Ishikawa (cell line): ENCODE data around the gene PRX.

ENCODE experiments used
- CEBPB ChIP-seq: IDR thresholded peaks from 2 replicates; pipeline ENCODE4 v1.6.1; 2012
- CREB1 ChIP-seq: IDR thresholded peaks from 2 replicates; pipeline ENCODE4 v1.6.1; 2012; ENCODE audit warnings: low read depth
- EGR1 ChIP-seq: IDR thresholded peaks from 2 replicates; pipeline ENCODE4 v1.6.1; 2012
- EP300 ChIP-seq: IDR thresholded peaks from 2 replicates; pipeline ENCODE4 v1.6.1; 2012; ENCODE audit warnings: borderline replicate concordance
- FOXM1 ChIP-seq: IDR thresholded peaks from 2 replicates; pipeline ENCODE4 v1.6.1; 2012; ENCODE audit warnings: low read depth, borderline replicate concordance
- MAX ChIP-seq: IDR thresholded peaks from 2 replicates; pipeline ENCODE4 v1.6.1; 2012
- NFIC ChIP-seq: IDR thresholded peaks from 2 replicates; pipeline ENCODE4 v1.6.1; 2012
- RAD21 ChIP-seq: IDR thresholded peaks from 2 replicates; pipeline ENCODE4 v1.6.1; 2012; ENCODE audit warnings: low read depth
- REST ChIP-seq: IDR thresholded peaks from 2 replicates; pipeline ENCODE4 v1.6.1; 2012; ENCODE audit warnings: low read depth, mild to moderate bottlenecking
- TAF1 ChIP-seq: IDR thresholded peaks from 2 replicates; pipeline ENCODE4 v1.6.1; 2012; ENCODE audit warnings: low read depth, mild to moderate bottlenecking
- TCF12 ChIP-seq: IDR thresholded peaks from 2 replicates; pipeline ENCODE4 v1.6.1; 2012; ENCODE audit warnings: low read depth
- TEAD4 ChIP-seq: IDR thresholded peaks from 2 replicates; pipeline ENCODE4 v1.6.1; 2012
- USF1 ChIP-seq: IDR thresholded peaks from 2 replicates; pipeline ENCODE4 v1.6.1; 2012
- YY1 ChIP-seq: IDR thresholded peaks from 2 replicates; pipeline ENCODE4 v1.6.1; 2012; ENCODE audit warnings: low read depth
- ZBTB7A ChIP-seq: IDR thresholded peaks from 2 replicates; pipeline ENCODE4 v1.6.1; 2012; ENCODE audit warnings: low read depth

Gene PRX

GRCh38 chr19:40376286-40376862, 36.8 kb downstream of the PRX start:
- TF ChIP-seq NFIC (no peak), MAX (no peak), YY1 (no peak), EP300 (no peak), TEAD4 (no peak), RAD21 (no peak), CREB1 (no peak), REST (no peak), ZBTB7A (no peak), FOXM1 (no peak), USF1 (no peak)

- no peak for TF ChIP-seq EP300
- no peak for TF ChIP-seq USF1
- TF ChIP-seq ZBTB7A: no peak
- no peak for TF ChIP-seq FOXM1
- TF ChIP-seq RAD21: no peak
- TF ChIP-seq YY1: no peak
- TF ChIP-seq TCF12: no peak
- no peak for TF ChIP-seq REST
- TF ChIP-seq NFIC: no peak
- no peak for TF ChIP-seq MAX
- TF ChIP-seq CREB1: no peak
- no peak for TF ChIP-seq CEBPB
- no peak for TF ChIP-seq EGR1
These were observed 39.1 kb downstream of the PRX start for GRCh38 chr19:40374084-40374483.

GRCh38 chr19:40371802-40372122, 41.4 kb downstream of the PRX start:
- TF ChIP-seq TEAD4: no peak
- no peak for TF ChIP-seq YY1
- no peak for TF ChIP-seq TCF12
- no peak for TF ChIP-seq FOXM1
- no peak for TF ChIP-seq REST
- no peak for TF ChIP-seq MAX
- no peak for TF ChIP-seq USF1
- TF ChIP-seq EGR1: no peak
- no peak for TF ChIP-seq NFIC
- no peak for TF ChIP-seq EP300
- no peak for TF ChIP-seq CREB1
- TF ChIP-seq ZBTB7A: no peak
- no peak for TF ChIP-seq CEBPB
- no peak for TF ChIP-seq RAD21
- no peak for TF ChIP-seq TAF1

- TF ChIP-seq MAX (no peak), RAD21 (no peak), TEAD4 (no peak), REST (no peak), CEBPB (no peak), EP300 (no peak), USF1 (no peak), NFIC (no peak), TAF1 (no peak), CREB1 (no peak), TCF12 (no peak)
These were observed 42.0 kb downstream of the PRX start for GRCh38 chr19:40370997-40371801.
